NCI-H2196 treated with DMSO at 0.1 percent for 48 hours (cell line): Measurements from ENCODE around the gene DCDC2B.
"Not testable (repeated sequence)": the region's sequence is repeated elsewhere in the genome, so short reads cannot be mapped to it uniquely, and the experiment has no call there.

Experiments
- DNase-seq: peaks from one replicate; lab custom pipeline; 2025; ENCODE audit not compliant: unreplicated experiment; lab: John Stamatoyannopoulos, UW

The DCDC2B gene

GRCh38 chr1:32255072-32256071 is 46.5 kb downstream of the DCDC2B start:
- DNase-seq = no peak

- DNase-seq = no peak
Measured at GRCh38 chr1:32256473-32257226, 47.8 kb downstream of the DCDC2B start.

GRCh38 chr1:32257227-32257508 is 48.3 kb downstream of the DCDC2B start:
- no peak for DNase-seq

GRCh38 chr1:32263236-32263593 is 54.3 kb downstream of the DCDC2B start:
- not testable (repeated sequence) for DNase-seq

GRCh38 chr1:32263744-32264143 is 54.9 kb downstream of the DCDC2B start:
- no peak for DNase-seq
